ENCODE results near the gene GRM7.

Gene GRM7

DNA sequence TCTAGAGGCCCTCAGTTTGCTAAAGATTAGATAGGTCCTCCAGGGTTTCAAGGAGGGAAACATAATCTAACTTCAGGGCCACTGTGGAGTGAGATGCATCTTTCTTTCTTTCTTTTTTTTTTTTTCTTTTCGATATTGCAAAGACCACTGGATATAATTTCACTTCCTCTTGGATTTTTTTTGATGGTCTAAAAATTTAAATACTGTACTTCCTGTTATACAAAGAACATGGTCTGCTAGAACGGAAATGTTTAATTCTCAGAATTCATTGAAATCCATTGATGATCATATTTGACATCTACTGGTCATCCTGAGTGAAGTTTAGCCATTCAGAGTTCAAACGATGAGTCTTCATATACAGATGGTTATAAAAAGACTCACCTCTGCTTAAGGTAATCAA, 832.0 kb downstream of the GRM7 start:
- ChIA-PET CTCF (no interaction called here), POLR2A (no interaction called here)

DNA sequence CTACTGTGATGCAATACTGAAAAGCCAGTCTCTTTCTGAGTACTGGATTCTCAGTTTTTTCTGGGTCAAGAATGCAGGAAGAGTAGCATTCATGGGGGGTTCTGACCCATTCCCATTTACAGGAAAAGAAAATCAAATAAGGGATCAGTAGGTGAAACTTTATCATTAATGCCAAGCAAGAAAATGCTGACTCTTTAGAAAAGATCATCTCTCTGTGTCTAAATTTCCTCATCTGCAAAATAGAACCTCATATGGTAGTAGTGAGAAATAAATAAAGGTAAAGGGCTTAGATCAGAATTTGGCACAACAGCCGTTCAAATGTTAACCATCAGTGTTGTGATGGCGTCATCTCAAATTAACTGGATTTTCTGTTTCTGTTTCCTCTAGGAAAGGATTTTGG, 833.1 kb downstream of the GRM7 start:
- CTCF ChIA-PET, result no interaction called here

More for the DNA sequence above, 832.0 kb downstream of the GRM7 start:
- no peak for DNase-seq (ENCODE audit: extremely low spot score)
- TF ChIP-seq, protein P1, sequence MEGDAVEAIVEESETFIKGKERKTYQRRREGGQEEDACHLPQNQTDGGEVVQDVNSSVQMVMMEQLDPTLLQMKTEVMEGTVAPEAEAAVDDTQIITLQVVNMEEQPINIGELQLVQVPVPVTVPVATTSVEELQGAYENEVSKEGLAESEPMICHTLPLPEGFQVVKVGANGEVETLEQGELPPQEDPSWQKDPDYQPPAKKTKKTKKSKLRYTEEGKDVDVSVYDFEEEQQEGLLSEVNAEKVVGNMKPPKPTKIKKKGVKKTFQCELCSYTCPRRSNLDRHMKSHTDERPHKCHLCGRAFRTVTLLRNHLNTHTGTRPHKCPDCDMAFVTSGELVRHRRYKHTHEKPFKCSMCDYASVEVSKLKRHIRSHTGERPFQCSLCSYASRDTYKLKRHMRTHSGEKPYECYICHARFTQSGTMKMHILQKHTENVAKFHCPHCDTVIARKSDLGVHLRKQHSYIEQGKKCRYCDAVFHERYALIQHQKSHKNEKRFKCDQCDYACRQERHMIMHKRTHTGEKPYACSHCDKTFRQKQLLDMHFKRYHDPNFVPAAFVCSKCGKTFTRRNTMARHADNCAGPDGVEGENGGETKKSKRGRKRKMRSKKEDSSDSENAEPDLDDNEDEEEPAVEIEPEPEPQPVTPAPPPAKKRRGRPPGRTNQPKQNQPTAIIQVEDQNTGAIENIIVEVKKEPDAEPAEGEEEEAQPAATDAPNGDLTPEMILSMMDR (IDR thresholded peaks at IDR 0.05; ENCODE audit: control extremely low read depth, extremely low read depth, low read depth, missing control alignments), result no peak

DNA sequence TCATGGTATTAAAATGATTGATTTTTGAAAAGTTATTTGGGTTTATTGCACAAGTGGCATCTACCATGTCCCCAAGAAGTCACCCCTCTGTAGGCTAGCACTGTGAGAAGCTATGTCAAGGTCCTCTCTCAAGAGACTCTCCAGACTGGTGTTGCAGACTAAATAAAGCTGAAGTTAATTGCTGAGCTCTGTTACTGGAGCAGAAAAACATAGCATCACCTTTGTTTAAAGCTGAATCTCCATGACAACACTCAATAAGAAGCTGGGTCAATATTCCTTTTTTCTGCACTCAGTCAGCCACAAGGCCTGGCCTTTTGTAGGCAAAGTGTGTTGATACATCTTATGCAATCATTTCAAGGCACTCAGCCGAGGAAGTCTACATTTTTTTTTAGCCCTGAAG, 834.1 kb downstream of the GRM7 start:
- ChIA-PET CTCF (no interaction called here), POLR2A (no interaction called here)
- no peak for DNase-seq (ENCODE audit: extremely low spot score)
- TF ChIP-seq, protein P1 (IDR thresholded peaks at IDR 0.05; ENCODE audit: control extremely low read depth, extremely low read depth, low read depth, missing control alignments), result no peak

More for the DNA sequence above, 833.1 kb downstream of the GRM7 start:
- no peak for DNase-seq (ENCODE audit: extremely low spot score)
- TF ChIP-seq, protein P1 (IDR thresholded peaks at IDR 0.05; ENCODE audit: control extremely low read depth, extremely low read depth, low read depth, missing control alignments), result no peak
- POLR2A ChIA-PET, result no interaction called here

DNA sequence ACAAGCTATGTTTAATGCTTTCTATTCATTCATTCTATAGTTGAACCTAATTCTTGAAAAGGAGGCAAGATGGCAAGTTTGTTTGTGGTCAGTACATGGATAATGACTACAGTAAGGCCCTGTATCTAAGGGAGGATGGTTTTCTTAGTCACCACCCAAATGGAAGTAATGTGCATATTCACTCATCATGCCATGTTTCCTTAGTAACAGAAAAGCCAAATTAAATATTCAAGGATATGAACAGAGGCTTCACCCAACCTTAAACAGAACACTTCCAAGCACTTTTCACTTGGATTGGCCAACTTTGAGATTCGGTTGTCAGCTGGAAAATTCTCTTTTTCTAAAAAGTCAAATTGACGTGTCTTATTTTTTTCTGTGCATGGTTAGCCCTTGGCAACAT, 835.4 kb downstream of the GRM7 start:
- ChIA-PET CTCF (interaction anchor here (1.1 to 2.2 kb wide), 3 partner anchors 12 to 22 kb away, joined by 4 to 7 read pairs (median 6); no protein-coding TSS in a partner anchor), POLR2A (no interaction called here)
- DNase-seq (ENCODE audit: extremely low spot score), result no peak
- TF ChIP-seq, protein P1 (IDR thresholded peaks at IDR 0.05; ENCODE audit: control extremely low read depth, extremely low read depth, low read depth, missing control alignments), result no peak

DNA sequence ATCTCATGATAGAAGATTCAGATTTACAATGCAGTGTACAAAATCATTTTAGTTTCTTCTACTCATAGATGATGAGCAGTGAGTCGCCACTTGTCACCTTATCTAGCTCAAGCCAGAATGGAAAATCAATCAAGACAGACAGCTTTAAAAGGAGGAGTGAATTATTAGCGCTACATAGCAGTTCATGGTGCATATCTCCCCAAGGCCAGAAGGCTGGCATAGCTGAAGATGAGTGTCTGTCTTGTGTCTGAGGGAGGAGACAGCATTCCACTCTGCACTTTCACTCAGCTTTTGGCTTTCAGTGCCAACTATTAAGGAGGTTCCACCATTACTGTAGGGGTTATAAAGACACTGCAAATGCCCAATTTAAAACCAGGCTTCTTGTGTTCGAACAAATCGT, 836.6 kb downstream of the GRM7 start:
- POLR2A ChIA-PET, result no interaction called here
- DNase-seq (ENCODE audit: extremely low spot score), result no peak
- TF ChIP-seq, protein P1 (IDR thresholded peaks at IDR 0.05; ENCODE audit: control extremely low read depth, extremely low read depth, low read depth, missing control alignments), result no peak
- CTCF ChIA-PET, result interaction anchor here (1.9 to 2.2 kb wide), 2 partner anchors 14 to 21 kb away, joined by 6 to 7 read pairs; no protein-coding TSS in a partner anchor

DNA sequence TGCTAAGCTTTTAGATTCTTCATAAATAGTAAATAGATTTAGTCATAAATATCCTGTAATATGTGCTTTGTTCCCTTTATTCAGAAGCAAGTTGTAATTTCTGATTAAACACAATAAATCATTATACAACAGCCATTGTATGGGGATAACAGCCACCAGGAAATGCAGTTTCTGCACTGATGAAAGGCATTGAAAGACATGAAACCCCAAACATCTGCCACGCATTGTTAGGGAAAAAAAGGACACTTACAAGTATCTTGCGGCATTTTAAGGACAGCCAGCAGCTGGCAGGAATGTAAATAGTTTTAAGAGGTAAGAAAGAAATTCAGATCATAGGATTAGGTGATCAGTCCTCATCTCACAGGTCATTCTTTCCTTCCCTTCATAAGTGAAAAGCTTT, 839.6 kb downstream of the GRM7 start:
- ChIA-PET POLR2A (interaction anchor here (0.7 kb wide), 1 partner anchor 587 kb away, joined by 3 read pairs; no protein-coding TSS in a partner anchor), CTCF (interaction anchor here (1.2 kb wide), 1 partner anchor 9 kb away, joined by 3 read pairs; no protein-coding TSS in a partner anchor)
- no peak for DNase-seq (ENCODE audit: extremely low spot score)
- TF ChIP-seq, protein P1 (IDR thresholded peaks at IDR 0.05; ENCODE audit: control extremely low read depth, extremely low read depth, low read depth, missing control alignments), result no peak
